ENCODE results near the gene RAET1G. TPM values are rescaled to one million over a fixed set of nuclear protein-coding genes. Genes with fewer than 3 reads are reported as not detected.
A peak's percentile ranks its signal among the peaks of the same experiment; 100 is the strongest.
"Not testable (repeated sequence)": the region's sequence is repeated elsewhere in the genome, so short reads cannot be mapped to it uniquely, and the experiment has no call there.

RAET1G gene
- total RNA-seq, 2 experiments from 2014 or later, result not detected

DNA sequence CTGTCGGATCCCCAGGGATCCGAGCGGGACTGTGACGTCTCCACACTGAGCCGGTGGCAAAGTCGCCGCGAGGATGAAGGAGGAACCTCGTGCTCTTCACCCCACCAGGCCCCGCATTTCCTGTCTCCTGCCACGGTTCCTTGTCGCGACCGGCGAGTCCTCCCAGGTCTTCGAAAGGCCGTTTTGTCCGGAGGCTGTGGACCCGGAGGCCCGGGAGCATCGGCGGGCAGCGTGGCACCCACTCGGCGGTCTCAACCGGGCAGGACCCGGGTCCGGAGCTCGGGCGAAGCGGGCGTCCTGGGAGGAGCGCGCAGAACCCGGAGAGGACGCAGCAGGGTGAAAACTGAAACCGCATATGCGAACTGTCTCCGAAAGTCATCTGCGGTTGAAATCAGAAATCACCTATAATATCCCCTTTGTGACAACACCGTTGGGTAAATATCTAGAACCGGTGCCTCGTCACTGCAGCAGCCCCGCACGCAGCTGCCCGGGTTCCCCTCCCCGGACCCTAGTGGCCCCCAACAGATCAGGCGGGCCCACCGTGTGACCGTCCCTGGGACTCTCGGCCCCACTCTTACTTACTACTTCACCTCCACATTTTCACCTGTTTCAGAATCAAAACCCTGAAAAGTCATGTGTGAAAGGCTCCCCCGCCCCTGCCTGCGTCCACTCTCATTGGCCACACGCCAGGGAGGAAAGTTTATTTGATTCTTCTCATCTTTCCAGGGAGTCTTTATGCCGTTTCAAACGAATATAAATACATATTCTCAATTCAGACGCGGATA, 15.8 kb upstream of the RAET1G start:
- H3K27ac Mint-ChIP-seq, result peak overlapping the region; percentile 8
- DNase-seq (peak; percentile 69), ATAC-seq (peak; percentile 13)
- ChIA-PET POLR2A (no interaction called here), CTCF (interaction anchor here (1.3 to 1.5 kb wide), 2 partner anchors 23 to 78 kb away, joined by 3 to 5 read pairs; no protein-coding TSS in a partner anchor)
- TF ChIP-seq CTCF (IDR thresholded peaks at IDR 0.05), result no peak
- H3K9me3 Mint-ChIP-seq, result no peaks in the 10 kb centered on the region
- H3K4me1 Mint-ChIP-seq (ENCODE audit: low read depth), result peaks cover 35% of the 10 kb centered on the region
- H3K4me3 Mint-ChIP-seq, result peak overlapping the region; percentile 67
- no peaks in the 10 kb centered on the region for H3K36me3 Mint-ChIP-seq (ENCODE audit: low read depth)
- H3K27me3 Mint-ChIP-seq, result peaks cover 62% of the 10 kb centered on the region
- intact Hi-C loops (cut with micrococcal nuclease), result loop anchor here (5.0 to 10.0 kb wide), 2 partner anchors 64 to 406 kb away; no protein-coding TSS in a partner anchor

GRCh38 chr6:149938013-149938570, 15.2 kb upstream of the RAET1G start:
- DNase-seq; H3K36me3 Mint-ChIP-seq (ENCODE audit: low read depth); POLR2A ChIA-PET; H3K27ac Mint-ChIP-seq; H3K9me3 Mint-ChIP-seq: not testable (repeated sequence)
- peaks cover 69% of the 10 kb centered on the region for H3K27me3 Mint-ChIP-seq
- intact Hi-C loops (cut with micrococcal nuclease), result loop anchor here (5.0 to 10.0 kb wide), 2 partner anchors 64 to 407 kb away; no protein-coding TSS in a partner anchor
- peak overlapping the region; percentile 67 for H3K4me3 Mint-ChIP-seq
- ATAC-seq, result peak; percentile 56
- peak; percentile 38 for TF ChIP-seq CTCF (IDR thresholded peaks at IDR 0.05)
- CTCF ChIA-PET, result interaction anchor here (1.5 kb wide), 1 partner anchor 79 kb away, joined by 5 read pairs; no protein-coding TSS in a partner anchor
- peaks cover 35% of the 10 kb centered on the region for H3K4me1 Mint-ChIP-seq (ENCODE audit: low read depth)

DNA sequence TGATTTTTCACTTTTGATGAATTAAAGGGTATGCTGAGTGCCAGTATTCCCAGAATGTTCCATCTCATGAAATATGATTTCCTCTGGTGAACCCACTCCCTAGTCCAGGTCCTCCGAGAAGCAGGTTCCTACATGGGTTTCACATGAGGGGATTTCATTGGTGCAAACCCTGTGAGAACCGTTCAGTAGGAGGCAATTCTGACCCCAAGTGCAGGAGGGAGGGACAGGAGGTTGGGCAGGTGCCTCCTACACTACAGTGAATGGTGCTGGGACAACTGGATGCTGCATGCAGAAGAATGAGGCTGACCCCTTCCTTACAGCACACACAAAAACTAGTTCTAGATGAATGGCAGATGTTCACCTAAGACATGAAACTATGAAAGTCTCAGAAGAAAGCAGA, 13.8 kb upstream of the RAET1G start:
- H3K27me3 Mint-ChIP-seq, result peaks cover 73% of the 10 kb centered on the region

DNA sequence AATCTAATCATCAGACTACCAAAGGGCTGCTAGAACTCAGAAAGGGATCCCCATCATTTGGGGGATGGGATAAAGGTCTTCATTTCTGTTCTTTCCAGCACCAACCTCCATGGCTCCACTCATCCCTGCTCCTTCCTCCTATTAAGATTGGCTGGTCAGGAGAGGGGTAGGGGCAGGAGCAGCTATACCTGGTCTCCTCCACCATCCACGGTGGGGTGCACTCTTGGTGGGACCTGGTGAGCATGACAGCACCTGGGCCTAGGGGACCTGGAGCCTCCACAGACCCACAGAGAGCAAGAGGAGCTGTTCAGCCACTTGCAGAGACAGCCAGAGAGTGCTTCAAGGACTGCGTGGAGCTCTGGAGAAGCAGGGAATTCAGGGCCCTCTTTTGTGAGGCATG, 12.7 kb upstream of the RAET1G start:
- ChIA-PET POLR2A (interaction anchor here (0.7 kb wide), 1 partner anchor 81 kb away, joined by 3 read pairs; no protein-coding TSS in a partner anchor), CTCF (interaction anchor here (0.6 to 2.8 kb wide), 8 partner anchors 11 to 100 kb away, joined by 3 to 16 read pairs (median 4); no protein-coding TSS in a partner anchor)
- no peaks in the 10 kb centered on the region for H3K36me3 Mint-ChIP-seq (ENCODE audit: low read depth)
- no peak overlapping the region for H3K27ac Mint-ChIP-seq
- intact Hi-C loops (cut with micrococcal nuclease), result loop anchor here (5.0 to 10.0 kb wide), 2 partner anchors 67 to 409 kb away; no protein-coding TSS in a partner anchor
- H3K4me3 Mint-ChIP-seq, result no peak overlapping the region
- no peaks in the 10 kb centered on the region for H3K9me3 Mint-ChIP-seq
- no peak for ATAC-seq
- TF ChIP-seq CTCF (IDR thresholded peaks at IDR 0.05), result no peak
- H3K4me1 Mint-ChIP-seq (ENCODE audit: low read depth), result peaks cover 28% of the 10 kb centered on the region
- no peak for DNase-seq
- H3K27me3 Mint-ChIP-seq, result peaks cover 72% of the 10 kb centered on the region

More for the DNA sequence above, 13.8 kb upstream of the RAET1G start:
- Mint-ChIP-seq H3K4me1 (ENCODE audit: low read depth) (peaks cover 31% of the 10 kb centered on the region), H3K4me3 (no peak overlapping the region), H3K9me3 (no peaks in the 10 kb centered on the region), H3K27ac (no peak overlapping the region), H3K36me3 (ENCODE audit: low read depth) (no peaks in the 10 kb centered on the region)
- intact Hi-C loops (cut with micrococcal nuclease), result loop anchor here (5.0 to 10.0 kb wide), 2 partner anchors 66 to 408 kb away; no protein-coding TSS in a partner anchor
- ChIA-PET POLR2A (no interaction called here), CTCF (interaction anchor here (1.0 to 2.8 kb wide), 2 partner anchors 20 to 80 kb away, joined by 3 to 16 read pairs; no protein-coding TSS in a partner anchor)
- no peak for TF ChIP-seq CTCF (IDR thresholded peaks at IDR 0.05)
- DNase-seq (no peak), ATAC-seq (no peak)
